Psoas muscle (tissue), 8 donors: ENCODE measurements around the gene METTL27. TPM values are rescaled to one million over a fixed set of nuclear protein-coding genes. Genes with fewer than 3 reads are reported as not detected.

ENCODE experiments used
- ATAC-seq, 4 donors: fragments of 200-7000 bp; cut with Tn5 transposase; one replicate each; pipeline ENCODE4 v1.9.1; 2020; ENCODE audit warnings: moderate library complexity in 3 of 4, mild to moderate bottlenecking in 2 of 4
- DNase-seq, 2 donors: peaks; one replicate each; pipeline ENCODE4 v3.0.0-alpha.2; 2020
- H3K27ac ChIP-seq: fragments of 200-600 bp; one replicate; pipeline ENCODE4 v1.8.0; 2022
- H3K27me3 ChIP-seq, 3 donors: fragments of 200-600 bp in 1 of 3; one replicate each; pipeline versions ENCODE4 v1.6.1 to v1.8.0; 2013 to 2022; ENCODE audit warnings: low read length in 2 of 3, mild to moderate bottlenecking in 2 of 3, moderate library complexity in 1 of 3; ENCODE audit not compliant: insufficient read depth in 3 of 3
- H3K36me3 ChIP-seq, 2 donors: fragments of 200-600 bp in 1 of 2; one replicate each; pipeline versions ENCODE4 v1.6.1 to v1.8.0; 2013 to 2022; ENCODE audit warnings: low read depth in 1 of 2, mild to moderate bottlenecking in 1 of 2, moderate library complexity in 1 of 2; ENCODE audit not compliant: insufficient read depth in 1 of 2
- H3K4me1 ChIP-seq: fragments of 200-600 bp; one replicate; pipeline ENCODE4 v1.8.0; 2022
- H3K4me3 ChIP-seq: fragments of 200-600 bp; one replicate; pipeline ENCODE4 v1.8.0; 2022; ENCODE audit warnings: mild to moderate bottlenecking
- H3K9me3 ChIP-seq: fragments of 200-600 bp; one replicate; pipeline ENCODE4 v1.8.0; 2022
- CTCF ChIP-seq: fragments of 200-600 bp; IDR thresholded peaks from one replicate; pipeline ENCODE4 v1.8.0; 2022; ENCODE audit warnings: antibody characterized with exemption
- WGBS, 3 donors: extraction: QIAGEN DNeasy Blood & Tissue Kit; methylation state at CpG; one replicate each; pipeline versions ENCODE4 v1.1.6 to v1.1.7; 2013; 5-methylcytosine and 5-hydroxymethylcytosine counted together
- intact Hi-C, 2 donors: fragments of 100-400 bp; cut with DNase I; formaldehyde crosslinking; loops; one replicate each; pipeline versions ENCODE4 v1.11.0 to v1.14.2; 2022
- polyA plus RNA-seq, 3 donors: library from polyadenylated mRNA; stranded (reverse); fragments of 200-250 nt; gene quantifications; one replicate each; pipeline ENCODE4 v1.2.3, GENCODE V29; 2013
- total RNA-seq, 4 donors: library from RNA; stranded (reverse); fragmentation: NEBNext Ultra II Directional in 2 of 4; extraction: Animal tissue kit (Norgen Biotek cat#: 25700) in 2 of 4; gene quantifications; one replicate each; pipeline versions ENCODE4 v1.2.1 to v1.2.4, GENCODE V29; 2021 to 2023
- donor health status: healthy with polysubstance abuse.
- donor health status: DM: no; HTN: no; CAD: no; lungs with moderate emphysema.
- donor health status: Bipolar disorder and iron deficiency.
- donor health status: healthy.
- donor health status: DM: yes; HTN: yes; CAD: no.
- donor health status: DM: no; HTN: no; CAD: no.
- donor health status: DM: no; HTN: no; CAD: no.
- donor health status: DM: yes; HTN: yes; CAD: no.

Gene METTL27
- total and polyA plus RNA-seq, 7 donors = 0.09 to 0.84 (median 0.22) TPM; not detected in 1

- H3K36me3 ChIP-seq = no peaks in the 10 kb centered on the region
- H3K9me3 ChIP-seq = no peaks in the 10 kb centered on the region
- no peak for TF ChIP-seq CTCF
- intact Hi-C loops = loop anchor here in 1 of 2 donors (5.0 kb wide), 1 partner anchor 108 kb away; no protein-coding TSS in a partner anchor
- WGBS, 3 donors = 69 to 74% (median 71%) methylated on average over 23 to 24 of the region's 24 CpGs
- H3K4me1 ChIP-seq = peaks cover 2% of the 10 kb centered on the region
- no peaks in the 10 kb centered on the region for H3K27me3 ChIP-seq
- DNase-seq = no peak
- ATAC-seq = no peak
- H3K4me3 ChIP-seq = no peak overlapping the region
- H3K27ac ChIP-seq = no peak overlapping the region
Measured at GRCh38 chr7:73869011-73869798, 26.9 kb upstream of the METTL27 start.

- no peaks in the 10 kb centered on the region for H3K36me3 ChIP-seq
- WGBS, 3 donors = 90 to 96% (median 94%) methylated on average over 1 of the region's 1 CpG
- no peaks in the 10 kb centered on the region for H3K27me3 ChIP-seq
- intact Hi-C loops = loop anchor here (2.0 to 5.0 kb wide), 2 partner anchors 111 to 160 kb away; no protein-coding TSS in a partner anchor
- H3K4me1 ChIP-seq = no peaks in the 10 kb centered on the region
- no peaks in the 10 kb centered on the region for H3K9me3 ChIP-seq
- no peak overlapping the region for H3K27ac ChIP-seq
- ATAC-seq = no peak
- no peak for TF ChIP-seq CTCF
- no peak for DNase-seq
- H3K4me3 ChIP-seq = no peak overlapping the region
Measured at GRCh38 chr7:73866446-73866767, 24.1 kb upstream of the METTL27 start.

GRCh38 chr7:73865738-73866445, 23.6 kb upstream of the METTL27 start:
- no peaks in the 10 kb centered on the region for H3K9me3 ChIP-seq
- H3K4me1 ChIP-seq = no peaks in the 10 kb centered on the region
- DNase-seq (peak; percentile 51 to 69), ATAC-seq (peak; percentile 68 to 90 (median 77))
- 78 to 87% (median 79%) methylated on average over 6 of the region's 6 CpGs for WGBS, 3 donors
- H3K27ac ChIP-seq = no peak overlapping the region
- peak; percentile 64 for TF ChIP-seq CTCF
- no peaks in the 10 kb centered on the region for H3K36me3 ChIP-seq
- intact Hi-C loops = loop anchor here (2.0 to 5.0 kb wide), 2 partner anchors 111 to 161 kb away; no protein-coding TSS in a partner anchor
- H3K4me3 ChIP-seq = no peak overlapping the region
- H3K27me3 ChIP-seq = no peaks in the 10 kb centered on the region

GRCh38 chr7:73864981-73865711, 22.8 kb upstream of the METTL27 start:
- 81 to 92% (median 85%) methylated on average over 8 of the region's 8 CpGs for WGBS, 3 donors
- no peak for DNase-seq
- TF ChIP-seq CTCF = no peak
- intact Hi-C loops = loop anchor here in 1 of 2 donors (5.0 kb wide), 1 partner anchor 112 kb away; no protein-coding TSS in a partner anchor
- Histone ChIP-seq H3K4me3 (no peak overlapping the region), H3K9me3 (no peaks in the 10 kb centered on the region), H3K27ac (no peak overlapping the region), H3K4me1 (no peaks in the 10 kb centered on the region), H3K36me3 (no peaks in the 10 kb centered on the region), H3K27me3 (no peaks in the 10 kb centered on the region)
- no peak for ATAC-seq
